ENCODE data around the gene ERBB2.
A peak's percentile ranks its signal among the peaks of the same experiment; 100 is the strongest.
"Not testable (repeated sequence)": the region's sequence is repeated elsewhere in the genome, so short reads cannot be mapped to it uniquely, and the experiment has no call there.

Gene ERBB2

GRCh38 chr17:39688945-39689344 is 10.9 kb upstream of the ERBB2 start:
- Histone ChIP-seq H3K9ac (ENCODE audit: low read length) (peak overlapping the region; percentile 83), H3K27me3 (ENCODE audit: insufficient read depth, low read length, poor library complexity) (no peaks in the 10 kb centered on the region), H3K4me2 (ENCODE audit: low read length) (peak overlapping the region; percentile 78), H3K27ac (ENCODE audit: low read depth, low read length) (peak overlapping the region; percentile 99), H3K4me1 (ENCODE audit: control insufficient read depth, low read depth, low read length) (peaks cover 7% of the 10 kb centered on the region), H3K36me3 (ENCODE audit: control insufficient read depth, insufficient read depth, low read length) (no peaks in the 10 kb centered on the region), H3K79me2 (ENCODE audit: control insufficient read depth, insufficient read depth, low read length) (no peaks in the 10 kb centered on the region), H3K18ac (ENCODE audit: low read length) (no peak overlapping the region), H3K56ac (ENCODE audit: low read length) (peak overlapping the region; percentile 93), H4K5ac (ENCODE audit: low read length) (no peak overlapping the region), H3K4me3 (ENCODE audit: low read length) (no peak overlapping the region), H2BK15ac (replicated peaks; ENCODE audit: low read depth) (no peak overlapping the region), H3K23ac (ENCODE audit: low read length) (no peak overlapping the region), H2AK5ac (ENCODE audit: low read length) (peak overlapping the region; percentile 27), H2BK120ac (ENCODE audit: low read depth, low read length) (no peak overlapping the region), H3K79me1 (ENCODE audit: low read length) (peaks cover 2% of the 10 kb centered on the region), H4K8ac (ENCODE audit: low read depth, low read length) (no peak overlapping the region), H2BK5ac (ENCODE audit: low read length) (peak overlapping the region; percentile 47), H3K4ac (ENCODE audit: low read depth, low read length) (no peak overlapping the region)
- peak; percentile 81 for DNase-seq
- WGBS (ENCODE audit: extremely low coverage, insufficient coverage, low lambda C conversion rate): no CpG with 5 or more reads among the region's 3 CpGs

- H3K79me1 ChIP-seq (ENCODE audit: low read length): no peaks in the 10 kb centered on the region
- no peaks in the 10 kb centered on the region for H3K27me3 ChIP-seq (ENCODE audit: insufficient read depth, low read length, poor library complexity)
- no peak overlapping the region for H3K23ac ChIP-seq (ENCODE audit: low read length)
- peak overlapping the region; percentile 94 for H3K56ac ChIP-seq (ENCODE audit: low read length)
- no peak overlapping the region for H4K8ac ChIP-seq (ENCODE audit: low read depth, low read length)
- DNase-seq: no peak
- H3K18ac ChIP-seq (ENCODE audit: low read length): no peak overlapping the region
- H2AK5ac ChIP-seq (ENCODE audit: low read length): no peak overlapping the region
- H2BK15ac ChIP-seq (replicated peaks; ENCODE audit: low read depth): no peak overlapping the region
- peak overlapping the region; percentile 88 for H3K27ac ChIP-seq (ENCODE audit: low read depth, low read length)
- no peak overlapping the region for H2BK120ac ChIP-seq (ENCODE audit: low read depth, low read length)
- no peak overlapping the region for H4K5ac ChIP-seq (ENCODE audit: low read length)
- no peak overlapping the region for H3K4ac ChIP-seq (ENCODE audit: low read depth, low read length)
- H3K79me2 ChIP-seq (ENCODE audit: control insufficient read depth, insufficient read depth, low read length): no peaks in the 10 kb centered on the region
- WGBS (ENCODE audit: extremely low coverage, insufficient coverage, low lambda C conversion rate): no CpG with 5 or more reads among the region's 5 CpGs
- H3K4me2 ChIP-seq (ENCODE audit: low read length): no peak overlapping the region
- peaks cover 14% of the 10 kb centered on the region for H3K4me1 ChIP-seq (ENCODE audit: control insufficient read depth, low read depth, low read length)
- H3K36me3 ChIP-seq (ENCODE audit: control insufficient read depth, insufficient read depth, low read length): no peaks in the 10 kb centered on the region
- no peak overlapping the region for H3K9ac ChIP-seq (ENCODE audit: low read length)
- no peak overlapping the region for H3K4me3 ChIP-seq (ENCODE audit: low read length)
- H2BK5ac ChIP-seq (ENCODE audit: low read length): no peak overlapping the region
Measured at GRCh38 chr17:39694593-39694992, 5.3 kb upstream of the ERBB2 start.

GRCh38 chr17:39695089-39695474 is 4.8 kb upstream of the ERBB2 start:
- Histone ChIP-seq H2BK120ac (ENCODE audit: low read depth, low read length) (no peak overlapping the region), H3K4me2 (ENCODE audit: low read length) (no peak overlapping the region), H3K56ac (ENCODE audit: low read length) (peak overlapping the region; percentile 94), H4K5ac (ENCODE audit: low read length) (no peak overlapping the region), H3K23ac (ENCODE audit: low read length) (no peak overlapping the region), H3K36me3 (ENCODE audit: control insufficient read depth, insufficient read depth, low read length) (no peaks in the 10 kb centered on the region), H2AK5ac (ENCODE audit: low read length) (peak overlapping the region; percentile 79), H3K4ac (ENCODE audit: low read depth, low read length) (no peak overlapping the region), H2BK15ac (replicated peaks; ENCODE audit: low read depth) (no peak overlapping the region), H3K79me1 (ENCODE audit: low read length) (no peaks in the 10 kb centered on the region), H3K27ac (ENCODE audit: low read depth, low read length) (peak overlapping the region; percentile 88), H3K79me2 (ENCODE audit: control insufficient read depth, insufficient read depth, low read length) (peaks cover under 1% of the 10 kb centered on the region), H3K9ac (ENCODE audit: low read length) (peak overlapping the region; percentile 78), H2BK5ac (ENCODE audit: low read length) (peak overlapping the region; percentile 92), H4K8ac (ENCODE audit: low read depth, low read length) (no peak overlapping the region), H3K27me3 (ENCODE audit: insufficient read depth, low read length, poor library complexity) (no peaks in the 10 kb centered on the region), H3K4me1 (ENCODE audit: control insufficient read depth, low read depth, low read length) (peaks cover 14% of the 10 kb centered on the region), H3K4me3 (ENCODE audit: low read length) (no peak overlapping the region), H3K18ac (ENCODE audit: low read length) (no peak overlapping the region)
- WGBS (ENCODE audit: extremely low coverage, insufficient coverage, low lambda C conversion rate): no CpG with 5 or more reads among the region's 2 CpGs
- no peak for DNase-seq

- H3K9ac ChIP-seq (ENCODE audit: low read length): no peak overlapping the region
- H3K79me1 ChIP-seq (ENCODE audit: low read length): peaks cover 3% of the 10 kb centered on the region
- no peak overlapping the region for H3K27ac ChIP-seq (ENCODE audit: low read depth, low read length)
- no peak overlapping the region for H3K4me2 ChIP-seq (ENCODE audit: low read length)
- no peak overlapping the region for H2BK5ac ChIP-seq (ENCODE audit: low read length)
- DNase-seq: no peak
- no peak overlapping the region for H3K56ac ChIP-seq (ENCODE audit: low read length)
- H2BK15ac ChIP-seq (replicated peaks; ENCODE audit: low read depth): no peak overlapping the region
- WGBS (ENCODE audit: extremely low coverage, insufficient coverage, low lambda C conversion rate): no CpG with 5 or more reads among the region's 6 CpGs
- H3K27me3 ChIP-seq (ENCODE audit: insufficient read depth, low read length, poor library complexity): no peaks in the 10 kb centered on the region
- H3K4me3 ChIP-seq (ENCODE audit: low read length): no peak overlapping the region
- peaks cover 19% of the 10 kb centered on the region for H3K4me1 ChIP-seq (ENCODE audit: control insufficient read depth, low read depth, low read length)
- H3K18ac ChIP-seq (ENCODE audit: low read length): no peak overlapping the region
- H3K23ac ChIP-seq (ENCODE audit: low read length): no peak overlapping the region
- H4K5ac ChIP-seq (ENCODE audit: low read length): no peak overlapping the region
- H4K8ac ChIP-seq (ENCODE audit: low read depth, low read length): no peak overlapping the region
- no peak overlapping the region for H3K4ac ChIP-seq (ENCODE audit: low read depth, low read length)
- H2BK120ac ChIP-seq (ENCODE audit: low read depth, low read length): no peak overlapping the region
- H2AK5ac ChIP-seq (ENCODE audit: low read length): no peak overlapping the region
- H3K79me2 ChIP-seq (ENCODE audit: control insufficient read depth, insufficient read depth, low read length): peaks cover 17% of the 10 kb centered on the region
- H3K36me3 ChIP-seq (ENCODE audit: control insufficient read depth, insufficient read depth, low read length): no peaks in the 10 kb centered on the region
Measured at GRCh38 chr17:39696731-39697130, 3.1 kb upstream of the ERBB2 start.

GRCh38 chr17:39697961-39698360 is 1.9 kb upstream of the ERBB2 start:
- Histone ChIP-seq H3K36me3 (ENCODE audit: control insufficient read depth, insufficient read depth, low read length) (no peaks in the 10 kb centered on the region), H2BK5ac (ENCODE audit: low read length) (no peak overlapping the region), H2AK5ac (ENCODE audit: low read length) (no peak overlapping the region), H2BK120ac (ENCODE audit: low read depth, low read length) (no peak overlapping the region), H3K4me3 (ENCODE audit: low read length) (no peak overlapping the region), H3K27me3 (ENCODE audit: insufficient read depth, low read length, poor library complexity) (no peaks in the 10 kb centered on the region), H3K79me2 (ENCODE audit: control insufficient read depth, insufficient read depth, low read length) (peaks cover 28% of the 10 kb centered on the region), H3K56ac (ENCODE audit: low read length) (no peak overlapping the region), H3K79me1 (ENCODE audit: low read length) (peaks cover 3% of the 10 kb centered on the region), H3K23ac (ENCODE audit: low read length) (no peak overlapping the region), H4K8ac (ENCODE audit: low read depth, low read length) (no peak overlapping the region), H2BK15ac (replicated peaks; ENCODE audit: low read depth) (no peak overlapping the region), H3K18ac (ENCODE audit: low read length) (no peak overlapping the region), H3K4ac (ENCODE audit: low read depth, low read length) (no peak overlapping the region), H4K5ac (ENCODE audit: low read length) (no peak overlapping the region), H3K27ac (ENCODE audit: low read depth, low read length) (no peak overlapping the region), H3K9ac (ENCODE audit: low read length) (no peak overlapping the region), H3K4me2 (ENCODE audit: low read length) (no peak overlapping the region), H3K4me1 (ENCODE audit: control insufficient read depth, low read depth, low read length) (peaks cover 19% of the 10 kb centered on the region)
- no CpG with 5 or more reads among the region's 5 CpGs for WGBS (ENCODE audit: extremely low coverage, insufficient coverage, low lambda C conversion rate)
- DNase-seq: no peak

- not testable (repeated sequence) for H4K5ac ChIP-seq (ENCODE audit: low read length)
- H3K4me3 ChIP-seq (ENCODE audit: low read length): peak overlapping the region; percentile 70
- WGBS (ENCODE audit: extremely low coverage, insufficient coverage, low lambda C conversion rate): no CpG with 5 or more reads among the region's 11 CpGs
Measured at GRCh38 chr17:39699157-39699817, 577 bp upstream of the ERBB2 start.

More at GRCh38 chr17:39699157-39699817, 577 bp upstream of the ERBB2 start:
- H2AK5ac ChIP-seq (ENCODE audit: low read length); H3K36me3 ChIP-seq (ENCODE audit: control insufficient read depth, insufficient read depth, low read length); DNase-seq; H2BK15ac ChIP-seq (replicated peaks; ENCODE audit: low read depth); H3K79me1 ChIP-seq (ENCODE audit: low read length); H4K8ac ChIP-seq (ENCODE audit: low read depth, low read length); H3K27me3 ChIP-seq (ENCODE audit: insufficient read depth, low read length, poor library complexity); H2BK120ac ChIP-seq (ENCODE audit: low read depth, low read length); H2BK5ac ChIP-seq (ENCODE audit: low read length); H3K23ac ChIP-seq (ENCODE audit: low read length); H3K4ac ChIP-seq (ENCODE audit: low read depth, low read length): not testable (repeated sequence)
- Histone ChIP-seq H3K4me1 (ENCODE audit: control insufficient read depth, low read depth, low read length) (peaks cover 19% of the 10 kb centered on the region), H3K18ac (ENCODE audit: low read length) (peak overlapping the region; percentile 63), H3K9ac (ENCODE audit: low read length) (peak overlapping the region; percentile 85), H3K79me2 (ENCODE audit: control insufficient read depth, insufficient read depth, low read length) (peaks cover 40% of the 10 kb centered on the region), H3K4me2 (ENCODE audit: low read length) (peak overlapping the region; percentile 70), H3K56ac (ENCODE audit: low read length) (peak overlapping the region; percentile 90), H3K27ac (ENCODE audit: low read depth, low read length) (peak overlapping the region; percentile 20)
